ENCODE results near the gene AGPAT4. TPM values are rescaled to one million over a fixed set of nuclear protein-coding genes. Genes with fewer than 3 reads are reported as not detected.

The AGPAT4 gene
- total RNA-seq, 6 experiments from 2014 or later = 0.42 to 1.7 (median 0.78) TPM

- Histone ChIP-seq H3K27me3 (no peaks in the 10 kb centered on the region), H3K4me3 (no peak overlapping the region), H3K9me3 (no peaks in the 10 kb centered on the region), H3K36me3 (no peaks in the 10 kb centered on the region), H3K4me1 (no peaks in the 10 kb centered on the region), H3K27ac (no peak overlapping the region)
- DNase-seq = no peak
- intact Hi-C loops (cut with DNase I) = no loop called here
- no peak for ATAC-seq
- 64% methylated on average over 5 of the region's 5 CpGs for WGBS (ENCODE audit: insufficient coverage, low coverage, low lambda C conversion rate, missing lambda C conversion rate)
- TF ChIP-seq, protein P1, sequence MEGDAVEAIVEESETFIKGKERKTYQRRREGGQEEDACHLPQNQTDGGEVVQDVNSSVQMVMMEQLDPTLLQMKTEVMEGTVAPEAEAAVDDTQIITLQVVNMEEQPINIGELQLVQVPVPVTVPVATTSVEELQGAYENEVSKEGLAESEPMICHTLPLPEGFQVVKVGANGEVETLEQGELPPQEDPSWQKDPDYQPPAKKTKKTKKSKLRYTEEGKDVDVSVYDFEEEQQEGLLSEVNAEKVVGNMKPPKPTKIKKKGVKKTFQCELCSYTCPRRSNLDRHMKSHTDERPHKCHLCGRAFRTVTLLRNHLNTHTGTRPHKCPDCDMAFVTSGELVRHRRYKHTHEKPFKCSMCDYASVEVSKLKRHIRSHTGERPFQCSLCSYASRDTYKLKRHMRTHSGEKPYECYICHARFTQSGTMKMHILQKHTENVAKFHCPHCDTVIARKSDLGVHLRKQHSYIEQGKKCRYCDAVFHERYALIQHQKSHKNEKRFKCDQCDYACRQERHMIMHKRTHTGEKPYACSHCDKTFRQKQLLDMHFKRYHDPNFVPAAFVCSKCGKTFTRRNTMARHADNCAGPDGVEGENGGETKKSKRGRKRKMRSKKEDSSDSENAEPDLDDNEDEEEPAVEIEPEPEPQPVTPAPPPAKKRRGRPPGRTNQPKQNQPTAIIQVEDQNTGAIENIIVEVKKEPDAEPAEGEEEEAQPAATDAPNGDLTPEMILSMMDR (IDR thresholded peaks at IDR 0.05) = no peak
- no peak for TF ChIP-seq POLR2A (IDR thresholded peaks at IDR 0.05)
These were observed 7.2 kb upstream of the AGPAT4 start for GRCh38 chr6:161281092-161281491.

- Histone ChIP-seq H3K27ac (no peak overlapping the region), H3K4me3 (no peak overlapping the region), H3K4me1 (no peaks in the 10 kb centered on the region), H3K9me3 (no peaks in the 10 kb centered on the region), H3K27me3 (peaks cover 0 to 1% of the 10 kb centered on the region in 2 donors), H3K36me3 (no peaks in the 10 kb centered on the region)
- intact Hi-C loops (cut with DNase I) = no loop called here
- WGBS (ENCODE audit: insufficient coverage, low coverage, low lambda C conversion rate, missing lambda C conversion rate) = 56% methylated on average over 7 of the region's 7 CpGs
- no peak for TF ChIP-seq POLR2A (IDR thresholded peaks at IDR 0.05)
- TF ChIP-seq, protein P1 (IDR thresholded peaks at IDR 0.05) = no peak
- no peak for DNase-seq
- ATAC-seq = no peak
These were observed 6.0 kb upstream of the AGPAT4 start for GRCh38 chr6:161279677-161280415.

DNA sequence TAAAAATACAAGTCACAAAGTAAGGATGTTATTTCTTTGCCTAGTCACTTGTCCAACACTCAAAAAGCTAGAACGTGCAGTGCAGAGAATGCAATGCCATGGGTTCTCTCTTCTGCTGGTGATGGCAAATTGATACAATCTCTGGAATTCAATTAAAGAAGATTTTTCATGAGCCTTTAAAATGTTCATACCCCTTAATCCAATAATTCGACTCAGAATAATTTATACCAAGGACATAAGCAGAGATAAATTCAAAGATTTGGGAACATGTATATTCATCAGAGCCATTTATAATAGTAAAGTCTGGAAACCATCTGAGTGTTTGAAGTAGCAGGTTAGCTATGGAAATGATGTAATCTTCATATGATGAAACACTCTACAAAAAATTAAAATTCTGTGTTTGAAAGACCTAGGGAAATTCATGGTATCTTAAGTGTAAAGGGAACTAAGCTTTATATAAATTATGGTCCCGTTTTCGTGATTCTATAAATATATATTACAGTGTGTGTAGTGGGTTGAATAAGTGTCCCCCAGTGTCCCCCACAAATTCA lies 2.8 kb upstream of the AGPAT4 start:
- DNase-seq (no peak), ATAC-seq (no peak)
- Histone ChIP-seq H3K9me3 (no peaks in the 10 kb centered on the region), H3K27me3 (peaks cover 0 to 2% of the 10 kb centered on the region in 2 donors), H3K36me3 (no peaks in the 10 kb centered on the region), H3K27ac (no peak overlapping the region), H3K4me3 (no peak overlapping the region), H3K4me1 (no peaks in the 10 kb centered on the region)
- WGBS (ENCODE audit: insufficient coverage, low coverage, low lambda C conversion rate, missing lambda C conversion rate) = 69% methylated on average over 4 of the region's 4 CpGs
- intact Hi-C loops (cut with DNase I) = no loop called here
- TF ChIP-seq, protein P1 (IDR thresholded peaks at IDR 0.05) = no peak
- TF ChIP-seq POLR2A (IDR thresholded peaks at IDR 0.05) = no peak

DNA sequence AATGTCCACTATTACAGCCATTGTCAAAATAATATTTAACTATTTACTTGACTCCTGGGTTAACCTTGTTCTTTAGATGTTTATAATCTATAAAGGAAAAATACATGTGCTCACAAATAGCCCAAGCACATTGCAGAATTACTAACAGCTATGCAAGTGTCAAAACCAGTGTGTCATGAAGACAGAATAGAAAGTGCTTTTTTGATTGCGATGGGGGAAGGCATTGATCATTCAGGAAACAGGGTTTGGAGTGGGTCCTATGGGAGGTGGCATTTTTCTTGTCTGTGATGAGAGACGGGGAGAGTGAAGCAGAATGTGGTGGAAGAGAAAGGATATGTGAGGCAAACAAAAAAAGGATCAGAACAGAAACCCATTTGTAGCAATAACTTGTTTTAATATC lies 1.0 kb upstream of the AGPAT4 start:
- ATAC-seq = no peak
- DNase-seq = no peak
- WGBS (ENCODE audit: insufficient coverage, low coverage, low lambda C conversion rate, missing lambda C conversion rate) = 54% methylated on average over 1 of the region's 2 CpGs
- peaks cover 0 to 2% of the 10 kb centered on the region in 2 donors for H3K27me3 ChIP-seq
- TF ChIP-seq POLR2A (IDR thresholded peaks at IDR 0.05) = no peak
- TF ChIP-seq, protein P1 (IDR thresholded peaks at IDR 0.05) = no peak
- no peaks in the 10 kb centered on the region for H3K4me1 ChIP-seq
- no peak overlapping the region for H3K27ac ChIP-seq
- H3K36me3 ChIP-seq = no peaks in the 10 kb centered on the region
- no peak overlapping the region for H3K4me3 ChIP-seq
- H3K9me3 ChIP-seq = no peaks in the 10 kb centered on the region
- intact Hi-C loops (cut with DNase I) = no loop called here
